Keratinocyte (primary cell): Measurements from ENCODE around the gene IPO13. TPM values are rescaled to one million over a fixed set of nuclear protein-coding genes. Genes with fewer than 3 reads are reported as not detected.

Experiments
- DNase-seq: peaks from one replicate; pipeline ENCODE4 v3.0.0-alpha.2; 2011; ENCODE audit warnings: low read depth, missing footprints, low spot score
- FAIRE-seq: peaks from 2 replicates; lab custom pipeline; 2011; peaks lifted over from hg19 to GRCh38; lab: Jason Lieb, UNC
- H2AFZ ChIP-seq: 2 replicates; pipeline ENCODE4 v1.6.0; 2012; ENCODE audit warnings: low read length, control low read depth, inconsistent platforms; ENCODE audit not compliant: control insufficient read depth
- H3K27ac ChIP-seq: 2 replicates; pipeline ENCODE4 v1.5.1; 2011; ENCODE audit warnings: low read length; ENCODE audit not compliant: control insufficient read depth, insufficient read depth
- H3K27me3 ChIP-seq: 3 replicates; pipeline ENCODE4 v1.6.0; 2011; ENCODE audit warnings: low read length; ENCODE audit not compliant: control insufficient read depth, insufficient read depth; ENCODE audit errors: extremely low read depth
- H3K36me3 ChIP-seq, 2 experiments: 2 replicates in 1 of 2; 3 replicates in 1 of 2; pipeline ENCODE4 v1.5.1; 2011; ENCODE audit warnings: low read length in 2 of 2, mild to moderate bottlenecking in 1 of 2; ENCODE audit not compliant: control insufficient read depth in 2 of 2, insufficient read depth in 2 of 2; ENCODE audit errors: extremely low read depth in 1 of 2
- H3K4me1 ChIP-seq: 3 replicates; pipeline ENCODE4 v1.5.1; 2011; ENCODE audit warnings: low read length; ENCODE audit not compliant: control insufficient read depth, insufficient read depth; ENCODE audit errors: extremely low read depth
- H3K4me2 ChIP-seq: 3 replicates; pipeline ENCODE4 v1.6.0; 2011; ENCODE audit warnings: low read depth, low read length; ENCODE audit not compliant: control insufficient read depth, insufficient read depth; ENCODE audit errors: extremely low read depth
- H3K4me3 ChIP-seq, 3 experiments: fragments of 200-600 bp in 1 of 3; sonication (generic) in 1 of 3; 2 replicates in 2 of 3; 3 replicates in 1 of 3; pipeline ENCODE4 v1.5.1; 2011 to 2016; ENCODE audit warnings: low read length in 3 of 3, mild to moderate bottlenecking in 3 of 3, control low read depth in 2 of 3, inconsistent platforms in 1 of 3, low read depth in 1 of 3, mixed read lengths in 1 of 3, mixed run types in 1 of 3, moderate library complexity in 1 of 3; ENCODE audit not compliant: control insufficient read depth in 2 of 3, insufficient read depth in 2 of 3; ENCODE audit errors: extremely low read depth in 1 of 3
- H3K79me2 ChIP-seq: 2 replicates; pipeline ENCODE4 v1.6.0; 2012; ENCODE audit warnings: low read length; ENCODE audit not compliant: control insufficient read depth, insufficient read depth
- H3K9ac ChIP-seq: 3 replicates; pipeline ENCODE4 v1.6.0; 2011; ENCODE audit warnings: low read length; ENCODE audit not compliant: control insufficient read depth, insufficient read depth; ENCODE audit errors: extremely low read depth
- H3K9me1 ChIP-seq: 3 replicates; pipeline ENCODE4 v1.6.0; 2011; ENCODE audit warnings: low read length; ENCODE audit not compliant: control insufficient read depth, insufficient read depth; ENCODE audit errors: extremely low read depth
- H3K9me3 ChIP-seq: 2 replicates; pipeline ENCODE4 v1.5.1; 2012; ENCODE audit warnings: low read depth, low read length; ENCODE audit not compliant: control insufficient read depth
- H4K20me1 ChIP-seq: 3 replicates; pipeline ENCODE4 v1.6.0; 2011; ENCODE audit warnings: low read length; ENCODE audit not compliant: control insufficient read depth, insufficient read depth; ENCODE audit errors: extremely low read depth
- CTCF ChIP-seq, 3 experiments: IDR thresholded peaks in 1 of 3; conservative IDR thresholded peaks in 1 of 3; optimal IDR thresholded peaks in 1 of 3; 2 replicates in 2 of 3; 3 replicates in 1 of 3; pipeline versions ENCODE3 to v1.5.1; 2011; ENCODE audit warnings: low read length in 3 of 3, mild to moderate bottlenecking in 3 of 3, moderate library complexity in 2 of 3, control low read depth in 1 of 3, inconsistent platforms in 1 of 3; ENCODE audit not compliant: insufficient read depth in 2 of 3; ENCODE audit errors: extremely low read depth in 1 of 3
- EZH2 ChIP-seq: IDR thresholded peaks from one replicate; pipeline ENCODE4 v1.6.1; 2012; ENCODE audit warnings: inconsistent platforms, mild to moderate bottlenecking, low read length, moderate library complexity
- dilution Hi-C: fragments of 300-500 bp; cut with MboI; formaldehyde crosslinking; loops from one replicate; pipeline ENCODE4 v1.7.0; 2020; ENCODE audit warnings: low sequenced_read_pairs; ENCODE audit not compliant: extremely low pct_ligation_motif_present
- polyA plus RNA-seq, 5 experiments: library from polyadenylated mRNA; depleted of rRNA in 3 of 5; stranded (reverse) in 3 of 5; stranded (forward) in 1 of 5; unstranded in 1 of 5; fragments of >200 nt; gene quantifications; 1 replicate in 1 of 5; 2 replicates in 3 of 5; 3 replicates in 1 of 5; pipeline versions ENCODE4 v1.2.1 to v1.2.3, GENCODE V29; 2011 to 2012; ENCODE audit warnings: missing spikeins in 2 of 5, low read depth in 1 of 5, low replicate concordance in 1 of 5

Gene IPO13
- polyA plus RNA-seq, 1 donor (not counting 4 experiments of a cell fraction or from before 2014, with no cell fraction given), result 20.7 TPM

DNA sequence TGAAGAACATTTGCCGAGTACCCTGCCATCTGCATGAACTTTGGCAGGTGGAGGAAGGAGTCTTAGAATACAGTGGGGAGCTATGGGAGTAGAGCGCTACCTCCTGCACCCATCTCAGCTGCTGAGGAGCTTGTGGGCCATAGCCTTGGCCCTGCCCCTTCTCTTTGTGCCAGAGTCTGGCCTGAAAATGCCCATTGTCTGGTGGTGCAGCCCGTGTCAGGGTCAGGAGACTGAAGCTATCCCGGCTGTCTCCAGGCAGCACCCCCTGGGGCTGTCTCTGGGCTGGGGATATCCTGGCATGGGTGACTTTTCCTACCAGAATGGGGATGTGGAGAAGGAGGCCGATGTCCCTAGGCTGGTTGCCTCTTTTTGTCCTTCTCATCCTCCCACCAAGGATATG, 7.3 kb downstream of the IPO13 start:
- FAIRE-seq (no peak), DNase-seq (no peak)
- Histone ChIP-seq H2AFZ (no peak overlapping the region), H3K9me3 (no peaks in the 10 kb centered on the region), H3K27ac (no peak overlapping the region), H3K9ac (no peak overlapping the region), H3K36me3 (peaks cover 33 to 44% of the 10 kb centered on the region in 2 experiments), H3K79me2 (peaks cover 45% of the 10 kb centered on the region), H4K20me1 (peaks cover 5% of the 10 kb centered on the region), H3K4me2 (no peak overlapping the region), H3K9me1 (peaks cover 4% of the 10 kb centered on the region), H3K4me3 (no peak overlapping the region), H3K4me1 (peaks cover 4% of the 10 kb centered on the region), H3K27me3 (no peaks in the 10 kb centered on the region)
- dilution Hi-C loops, result no loop called here
- TF ChIP-seq EZH2, result no peak
- no peak for TF ChIP-seq CTCF (optimal IDR thresholded peaks at IDR 0.05 in 1 of 3, IDR thresholded peaks at IDR 0.05 in 1 of 3, conservative IDR thresholded peaks at IDR 0.05 in 1 of 3; ENCODE audit: extremely low read depth in 1 of 3, insufficient read depth in 2 of 3, low read length in 3 of 3)

DNA sequence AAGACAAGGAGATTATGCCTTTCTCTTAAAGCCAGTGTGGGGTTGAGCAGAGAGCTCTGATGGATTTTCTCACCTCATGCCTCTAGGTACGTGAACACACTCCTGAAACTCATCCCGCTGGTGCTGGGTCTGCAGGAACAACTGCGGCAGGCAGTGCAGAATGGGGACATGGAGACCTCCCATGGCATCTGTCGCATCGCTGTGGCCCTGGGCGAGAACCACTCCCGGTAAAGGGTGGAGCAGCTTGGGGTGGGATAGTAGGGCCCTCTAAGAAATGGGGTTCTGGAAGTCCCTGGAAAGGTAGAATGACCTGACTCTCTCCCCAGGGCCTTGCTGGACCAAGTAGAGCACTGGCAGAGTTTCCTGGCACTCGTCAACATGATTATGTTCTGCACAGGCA, 9.5 kb downstream of the IPO13 start:
- Histone ChIP-seq H3K4me3 (no peak overlapping the region), H4K20me1 (no peaks in the 10 kb centered on the region), H3K27ac (no peak overlapping the region), H2AFZ (no peak overlapping the region), H3K79me2 (peaks cover 24% of the 10 kb centered on the region), H3K9me3 (no peaks in the 10 kb centered on the region), H3K27me3 (no peaks in the 10 kb centered on the region), H3K9me1 (peaks cover 4% of the 10 kb centered on the region), H3K36me3 (peaks cover 39 to 47% of the 10 kb centered on the region in 2 experiments), H3K4me2 (no peak overlapping the region), H3K9ac (no peak overlapping the region), H3K4me1 (peaks cover 3% of the 10 kb centered on the region)
- FAIRE-seq (no peak), DNase-seq (no peak)
- TF ChIP-seq EZH2 (no peak), CTCF (optimal IDR thresholded peaks at IDR 0.05 in 1 of 3, IDR thresholded peaks at IDR 0.05 in 1 of 3, conservative IDR thresholded peaks at IDR 0.05 in 1 of 3; ENCODE audit: extremely low read depth in 1 of 3, insufficient read depth in 2 of 3, low read length in 3 of 3) (no peak)
- dilution Hi-C loops, result no loop called here
